Measurements from ENCODE around the gene OBSCN. TPM values are rescaled to one million over a fixed set of nuclear protein-coding genes. Genes with fewer than 3 reads are reported as not detected.
"Not testable (repeated sequence)": the region's sequence is repeated elsewhere in the genome, so short reads cannot be mapped to it uniquely, and the experiment has no call there.

The OBSCN gene
- total RNA-seq, 1 donor from 2014 or later, result 22.3 TPM

- DNase-seq; H3K4me1 Mint-ChIP-seq; H3K4me3 Mint-ChIP-seq; H3K36me3 Mint-ChIP-seq (ENCODE audit: low read depth); H3K27me3 Mint-ChIP-seq; intact Hi-C loops (cut with micrococcal nuclease); H3K27ac Mint-ChIP-seq; H3K9me3 Mint-ChIP-seq: not testable (repeated sequence)
These were observed 19.6 kb upstream of the OBSCN start for GRCh38 chr1:228188249-228188648.

- no peaks in the 10 kb centered on the region for H3K27me3 Mint-ChIP-seq
- no peaks in the 10 kb centered on the region for H3K9me3 Mint-ChIP-seq
- peaks cover 2% of the 10 kb centered on the region for H3K4me1 Mint-ChIP-seq
- DNase-seq, result no peak
- H3K27ac Mint-ChIP-seq, result no peak overlapping the region
- H3K36me3 Mint-ChIP-seq (ENCODE audit: low read depth), result no peaks in the 10 kb centered on the region
- H3K4me3 Mint-ChIP-seq, result no peak overlapping the region
- intact Hi-C loops (cut with micrococcal nuclease), result no loop called here
These were observed 17.7 kb upstream of the OBSCN start for GRCh38 chr1:228190182-228190581.

- intact Hi-C loops (cut with micrococcal nuclease), result no loop called here
- no peak for DNase-seq
- Mint-ChIP-seq H3K27me3 (no peaks in the 10 kb centered on the region), H3K9me3 (no peaks in the 10 kb centered on the region), H3K36me3 (ENCODE audit: low read depth) (no peaks in the 10 kb centered on the region), H3K27ac (no peak overlapping the region), H3K4me1 (peaks cover under 1% of the 10 kb centered on the region), H3K4me3 (no peak overlapping the region)
These were observed 17.1 kb upstream of the OBSCN start for GRCh38 chr1:228190778-228191177.

- Mint-ChIP-seq H3K36me3 (ENCODE audit: low read depth) (peaks cover 6% of the 10 kb centered on the region), H3K27me3 (no peaks in the 10 kb centered on the region), H3K27ac (no peak overlapping the region), H3K4me3 (no peak overlapping the region), H3K4me1 (no peaks in the 10 kb centered on the region), H3K9me3 (peaks cover 6% of the 10 kb centered on the region)
- no peak for DNase-seq
- intact Hi-C loops (cut with micrococcal nuclease), result no loop called here
These were observed 13.4 kb upstream of the OBSCN start for GRCh38 chr1:228194436-228194835.

- intact Hi-C loops (cut with micrococcal nuclease), result no loop called here
- Mint-ChIP-seq H3K9me3 (peaks cover 9% of the 10 kb centered on the region), H3K27me3 (no peaks in the 10 kb centered on the region), H3K36me3 (ENCODE audit: low read depth) (peaks cover 8% of the 10 kb centered on the region), H3K4me3 (no peak overlapping the region), H3K27ac (no peak overlapping the region), H3K4me1 (no peaks in the 10 kb centered on the region)
- DNase-seq, result no peak
These were observed 12.7 kb upstream of the OBSCN start for GRCh38 chr1:228194921-228195812.

GRCh38 chr1:228197555-228198147 is 10.2 kb upstream of the OBSCN start:
- intact Hi-C loops (cut with micrococcal nuclease), result no loop called here
- no peaks in the 10 kb centered on the region for H3K27me3 Mint-ChIP-seq
- no peak for DNase-seq
- no peak overlapping the region for H3K27ac Mint-ChIP-seq
- peaks cover 18% of the 10 kb centered on the region for H3K9me3 Mint-ChIP-seq
- no peaks in the 10 kb centered on the region for H3K4me1 Mint-ChIP-seq
- peaks cover 8% of the 10 kb centered on the region for H3K36me3 Mint-ChIP-seq (ENCODE audit: low read depth)
- no peak overlapping the region for H3K4me3 Mint-ChIP-seq

GRCh38 chr1:228198977-228199590 is 8.8 kb upstream of the OBSCN start:
- H3K4me1 Mint-ChIP-seq, result no peaks in the 10 kb centered on the region
- intact Hi-C loops (cut with micrococcal nuclease), result no loop called here
- H3K4me3 Mint-ChIP-seq, result no peak overlapping the region
- no peak for DNase-seq
- H3K9me3 Mint-ChIP-seq, result peaks cover 18% of the 10 kb centered on the region
- peaks cover 4% of the 10 kb centered on the region for H3K27me3 Mint-ChIP-seq
- peaks cover 8% of the 10 kb centered on the region for H3K36me3 Mint-ChIP-seq (ENCODE audit: low read depth)
- H3K27ac Mint-ChIP-seq, result no peak overlapping the region

- Mint-ChIP-seq H3K27me3 (peaks cover 7% of the 10 kb centered on the region), H3K27ac (no peak overlapping the region), H3K36me3 (ENCODE audit: low read depth) (no peaks in the 10 kb centered on the region), H3K9me3 (peaks cover 9% of the 10 kb centered on the region), H3K4me1 (no peaks in the 10 kb centered on the region), H3K4me3 (no peak overlapping the region)
- intact Hi-C loops (cut with micrococcal nuclease), result no loop called here
- no peak for DNase-seq
These were observed 2.9 kb upstream of the OBSCN start for GRCh38 chr1:228204958-228205357.

- Mint-ChIP-seq H3K36me3 (ENCODE audit: low read depth) (no peaks in the 10 kb centered on the region), H3K9me3 (peaks cover 5% of the 10 kb centered on the region), H3K4me3 (no peak overlapping the region), H3K27me3 (peaks cover 7% of the 10 kb centered on the region), H3K27ac (no peak overlapping the region), H3K4me1 (no peaks in the 10 kb centered on the region)
- intact Hi-C loops (cut with micrococcal nuclease), result no loop called here
- no peak for DNase-seq
These were observed 2.1 kb upstream of the OBSCN start for GRCh38 chr1:228205526-228206436.

GRCh38 chr1:228206582-228207351 is 1.1 kb upstream of the OBSCN start:
- DNase-seq, result no peak
- Mint-ChIP-seq H3K27me3 (peaks cover 7% of the 10 kb centered on the region), H3K9me3 (no peaks in the 10 kb centered on the region), H3K36me3 (ENCODE audit: low read depth) (no peaks in the 10 kb centered on the region), H3K27ac (no peak overlapping the region), H3K4me3 (no peak overlapping the region), H3K4me1 (no peaks in the 10 kb centered on the region)
- intact Hi-C loops (cut with micrococcal nuclease), result no loop called here

- H3K27ac Mint-ChIP-seq, result no peak overlapping the region
- H3K4me3 Mint-ChIP-seq, result no peak overlapping the region
- intact Hi-C loops (cut with micrococcal nuclease), result no loop called here
- no peaks in the 10 kb centered on the region for H3K9me3 Mint-ChIP-seq
- no peaks in the 10 kb centered on the region for H3K36me3 Mint-ChIP-seq (ENCODE audit: low read depth)
- peaks cover 7% of the 10 kb centered on the region for H3K27me3 Mint-ChIP-seq
- H3K4me1 Mint-ChIP-seq, result no peaks in the 10 kb centered on the region
- DNase-seq, result no peak
These were observed 448 bp upstream of the OBSCN start for GRCh38 chr1:228207381-228207810.

- Mint-ChIP-seq H3K36me3 (ENCODE audit: low read depth) (no peaks in the 10 kb centered on the region), H3K4me3 (no peak overlapping the region), H3K27ac (no peak overlapping the region), H3K27me3 (peaks cover 3% of the 10 kb centered on the region), H3K9me3 (no peaks in the 10 kb centered on the region), H3K4me1 (peaks cover 4% of the 10 kb centered on the region)
- intact Hi-C loops (cut with micrococcal nuclease), result no loop called here
- DNase-seq, result no peak
These were observed 1.1 kb downstream of the OBSCN start for GRCh38 chr1:228208831-228209551.
